Embryonic facial prominence (tissue), 1 donor: Measurements from ENCODE around the gene IRF2BP1.

Source experiments
- DNase-seq: peaks from one replicate; pipeline ENCODE4 v3.0.0-alpha.2; 2016; ENCODE audit errors: extremely low spot score

IRF2BP1 gene

DNA sequence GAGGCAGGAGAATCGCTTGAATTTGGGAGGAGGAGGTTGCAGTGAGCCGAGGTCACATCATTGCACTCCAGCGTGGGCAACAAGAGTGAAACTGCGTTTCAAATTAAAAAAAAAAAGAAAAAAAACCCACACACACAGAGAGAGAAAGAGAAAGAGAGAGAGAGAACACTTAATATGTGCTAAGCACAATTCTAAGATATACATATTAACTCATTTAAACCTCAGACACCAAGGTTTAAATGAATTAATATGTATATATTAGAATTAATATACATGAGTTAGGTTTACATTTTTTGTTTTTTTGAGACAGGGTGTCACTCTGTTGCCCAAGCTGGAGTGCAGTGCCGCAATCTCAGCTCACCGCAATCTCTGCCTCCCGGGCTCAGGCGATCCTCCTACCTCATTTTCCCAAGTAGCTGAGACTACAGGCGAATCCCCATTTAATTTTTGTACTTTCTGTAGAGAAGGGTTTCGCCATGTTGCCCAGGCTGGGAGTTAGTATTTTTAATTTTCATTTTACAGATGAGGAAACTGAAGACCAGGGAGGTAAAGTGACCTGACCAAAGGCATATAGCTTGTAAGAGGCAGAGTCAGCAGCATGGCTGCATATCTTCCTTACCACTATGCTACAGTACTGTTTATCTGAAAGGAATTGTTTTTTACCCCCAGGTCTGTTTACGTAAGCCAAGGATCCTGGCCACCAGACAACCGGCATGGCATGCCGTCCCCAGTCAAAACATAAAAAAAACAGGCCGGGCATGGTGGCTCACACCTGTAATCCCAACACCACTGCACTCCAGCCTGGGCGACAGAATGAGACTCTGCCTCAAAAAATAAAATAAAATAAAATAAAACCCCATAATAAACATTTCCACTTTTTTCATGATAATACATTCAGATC is 25.3 kb downstream of the IRF2BP1 start:
- no peak for DNase-seq

DNA sequence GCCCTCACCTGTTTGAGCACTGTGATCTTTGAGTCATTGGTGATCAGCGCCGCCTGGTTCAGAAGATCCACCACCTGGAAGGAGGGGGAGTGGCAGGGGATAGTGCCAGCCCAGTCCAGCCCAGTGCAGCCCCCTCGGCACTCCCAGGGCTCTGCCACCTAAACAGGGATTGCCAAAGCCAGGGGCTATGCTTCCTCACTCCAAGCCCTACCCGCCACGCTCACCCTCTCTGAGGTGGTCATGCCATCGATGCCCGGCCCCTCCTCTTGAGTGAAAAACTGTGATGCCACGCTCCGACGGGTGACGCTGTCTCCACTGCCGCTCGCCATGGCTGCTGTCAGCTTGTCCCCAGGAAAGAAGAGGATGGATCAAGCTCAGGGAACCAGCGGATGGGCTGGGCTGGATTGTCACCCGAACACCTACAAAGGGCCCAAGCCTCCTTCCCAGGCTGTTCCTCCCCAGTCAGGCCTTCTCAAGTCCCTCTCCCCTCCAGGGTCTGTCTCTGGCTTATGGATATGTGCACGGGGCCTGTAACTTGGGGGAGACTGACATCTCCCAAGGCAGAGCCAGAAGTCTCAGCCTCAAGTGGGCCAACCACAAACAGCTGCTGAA is 31.7 kb downstream of the IRF2BP1 start:
- DNase-seq: no peak

GRCh38 chr19:45852983-45853382 is 33.0 kb downstream of the IRF2BP1 start:
- no peak for DNase-seq

GRCh38 chr19:45852145-45852750 is 33.7 kb downstream of the IRF2BP1 start:
- DNase-seq: no peak

- DNase-seq: no peak
Observed at GRCh38 chr19:45848922-45849321, 37.0 kb downstream of the IRF2BP1 start.

- DNase-seq: no peak
Observed at GRCh38 chr19:45847663-45848062, 38.3 kb downstream of the IRF2BP1 start.

DNA sequence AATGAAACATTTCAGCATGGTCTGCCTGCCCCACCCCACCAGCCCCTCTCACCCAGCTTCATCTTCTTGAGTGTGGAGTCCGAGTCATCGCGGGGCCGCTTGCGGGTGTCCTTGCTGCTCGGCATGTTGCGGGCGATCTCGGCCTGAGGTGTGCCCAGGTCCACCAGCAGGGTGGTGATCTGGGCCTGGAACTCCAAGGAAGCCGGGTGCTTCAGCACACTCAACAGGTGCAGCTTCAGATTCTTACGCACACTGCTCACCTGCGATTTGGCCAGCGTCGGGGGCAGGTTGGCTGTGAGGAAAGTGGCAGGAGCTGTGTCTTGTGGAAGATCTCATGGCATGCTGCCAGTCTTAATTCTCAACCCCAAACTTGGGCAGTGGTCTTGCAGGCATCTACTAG is 43.7 kb downstream of the IRF2BP1 start:
- no peak for DNase-seq

DNA sequence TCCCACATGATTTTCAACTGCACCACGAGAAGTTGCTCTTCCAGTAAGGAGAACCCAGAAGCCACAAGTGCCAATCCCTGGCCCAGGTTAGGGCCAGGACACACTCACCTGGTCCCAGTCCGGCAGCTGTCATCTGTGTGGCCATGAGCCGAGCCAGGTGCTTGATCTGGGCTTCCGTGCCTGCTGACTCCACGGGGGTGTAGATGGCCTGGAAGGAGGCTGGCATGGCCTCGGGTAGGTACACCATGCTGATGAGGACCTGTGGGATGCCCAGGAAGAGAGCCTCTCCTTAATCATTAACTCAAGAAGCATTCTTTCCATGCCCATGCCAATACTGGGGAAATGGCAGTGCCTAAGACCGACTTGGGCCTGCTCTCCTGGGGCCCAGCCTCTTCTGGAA is 51.0 kb downstream of the IRF2BP1 start:
- DNase-seq: no peak
